Ovary (tissue), 9 donors: Measurements from ENCODE around the gene RHPN2. TPM values are rescaled to one million over a fixed set of nuclear protein-coding genes. Genes with fewer than 3 reads are reported as not detected.

Source experiments
- DNase-seq, 5 donors: peaks; one replicate each; pipeline ENCODE4 v3.0.0-alpha.2; 2019 to 2020
- H3K27ac ChIP-seq, 2 donors: fragments of 200-600 bp; one replicate each; pipeline versions ENCODE4 v1.5.1 to v1.8.0; 2019 to 2022
- H3K27me3 ChIP-seq: fragments of 200-600 bp; one replicate; pipeline ENCODE4 v1.8.0; 2022
- H3K36me3 ChIP-seq: fragments of 200-600 bp; sonication (generic); one replicate; pipeline ENCODE4 v1.5.1; 2019
- H3K4me1 ChIP-seq: one replicate; pipeline ENCODE4 v1.8.1; 2013; ENCODE audit warnings: mild to moderate bottlenecking, moderate library complexity; ENCODE audit not compliant: insufficient read depth
- H3K4me3 ChIP-seq: fragments of 200-600 bp; sonication (generic); one replicate; pipeline ENCODE4 v1.5.1; 2017
- H3K9me3 ChIP-seq, 2 donors: fragments of 200-600 bp in 1 of 2; sonication (generic) in 1 of 2; one replicate each; pipeline versions ENCODE4 v1.5.1 to v1.8.1; 2013 to 2019; ENCODE audit warnings: mild to moderate bottlenecking in 1 of 2, moderate library complexity in 1 of 2
- CTCF ChIP-seq, 3 donors: fragments of 450-650 bp in 2 of 3; fragments of 200-600 bp in 1 of 3; IDR thresholded peaks; one replicate each; pipeline versions ENCODE4 v1.5.1 to v1.8.0; 2016 to 2022; ENCODE audit warnings: antibody characterized with exemption in 3 of 3, mild to moderate bottlenecking in 1 of 3
- EP300 ChIP-seq: sonication (generic); formaldehyde crosslinking; IDR thresholded peaks from one replicate; pipeline ENCODE4 v1.6.1; 2017; ENCODE audit warnings: antibody characterized with exemption
- POLR2A ChIP-seq: fragments of 450-650 bp; IDR thresholded peaks from one replicate; pipeline ENCODE4 v1.6.1; 2017; ENCODE audit warnings: antibody characterized with exemption, mild to moderate bottlenecking, moderate library complexity
- whole genome bisulfite sequencing, 3 donors: extraction: QIAGEN DNeasy Blood & Tissue Kit in 1 of 3; methylation state at CpG; one replicate each; pipeline versions ENCODE4 v1.1.5 to v1.1.7; 2013 to 2017; 5-methylcytosine and 5-hydroxymethylcytosine counted together
- intact Hi-C, 4 donors: fragments of 100-400 bp; cut with DNase I; formaldehyde crosslinking; loops; one replicate each; pipeline versions ENCODE4 v1.11.0 to v1.15.1; 2022 to 2023
- polyA plus RNA-seq, 2 donors: library from polyadenylated mRNA; stranded (reverse); fragments of 200-250 nt in 1 of 2; fragments of 350-450 nt in 1 of 2; fragmentation: Illumina TruSeq in 1 of 2; extraction: RNeasy Lipid Tissue Mini Kit (QIAGEN cat#74804) in 1 of 2; gene quantifications; one replicate each; pipeline ENCODE4 v1.2.3, GENCODE V29; 2013 to 2014
- total RNA-seq, 7 donors: library from RNA; depleted of rRNA in 2 of 7; stranded (reverse); fragments of >200 nt in 2 of 7; fragmentation: NEBNext Ultra II Directional in 3 of 7; extraction: Animal tissue kit (Norgen Biotek cat#: 25700) in 3 of 7; gene quantifications; one replicate each; pipeline versions ENCODE4 v1.1.0 to v1.2.4, GENCODE V29; 2016 to 2023
- donor health status: DM: no; HTN: no; CAD: no; lungs with moderate emphysema.
- donor health status: DM: no; HTN: no; CAD: no.
- donor health status: Bipolar disorder and iron deficiency.
- donor health status: DM: yes; HTN: yes; CAD: no.
- donor health status: DM: no; HTN: no; CAD: no.
- donor health status: DM: yes; HTN: yes; CAD: no.

RHPN2 gene
- total and polyA plus RNA-seq, 9 donors: 1.3 to 47.9 (median 3.8) TPM

GRCh38 chr19:33063753-33064457 lies 783 bp downstream of the RHPN2 start:
- peak in 2 of 5 donors; percentile 29 to 36 for DNase-seq
- TF ChIP-seq EP300 (no peak), POLR2A (no peak), CTCF (IDR thresholded peaks at IDR 0.05) (no peak)
- intact Hi-C loops: no loop called here
- peak overlapping the region; percentile 64 for H3K4me3 ChIP-seq
- no peaks in the 10 kb centered on the region for H3K9me3 ChIP-seq
- 2 to 6% (median 3%) methylated on average over 29 to 56 of the region's 56 CpGs for WGBS, 3 donors
- H3K36me3 ChIP-seq: no peaks in the 10 kb centered on the region
- no peaks in the 10 kb centered on the region for H3K4me1 ChIP-seq
- no peaks in the 10 kb centered on the region for H3K27me3 ChIP-seq
- no peak overlapping the region for H3K27ac ChIP-seq

GRCh38 chr19:33063356-33063752 lies 1.3 kb downstream of the RHPN2 start:
- H3K27ac ChIP-seq: no peak overlapping the region
- no peaks in the 10 kb centered on the region for H3K9me3 ChIP-seq
- H3K27me3 ChIP-seq: no peaks in the 10 kb centered on the region
- 12 to 14% (median 13%) methylated on average over 7 of the region's 7 CpGs for WGBS, 3 donors
- TF ChIP-seq EP300 (no peak), POLR2A (no peak), CTCF (IDR thresholded peaks at IDR 0.05) (no peak)
- DNase-seq: peak in 2 of 5 donors; percentile 26 to 31
- H3K4me3 ChIP-seq: peak overlapping the region; percentile 64
- H3K36me3 ChIP-seq: no peaks in the 10 kb centered on the region
- intact Hi-C loops: no loop called here
- no peaks in the 10 kb centered on the region for H3K4me1 ChIP-seq

GRCh38 chr19:33062902-33063301 lies 1.8 kb downstream of the RHPN2 start:
- TF ChIP-seq CTCF (IDR thresholded peaks at IDR 0.05): no peak
- no peak for TF ChIP-seq EP300
- TF ChIP-seq POLR2A: no peak
- 90 to 94% (median 90%) methylated on average over 5 of the region's 5 CpGs for WGBS, 3 donors
- no peak overlapping the region for H3K4me3 ChIP-seq
- intact Hi-C loops: no loop called here
- H3K27ac ChIP-seq: no peak overlapping the region
- no peaks in the 10 kb centered on the region for H3K36me3 ChIP-seq
- H3K27me3 ChIP-seq: no peaks in the 10 kb centered on the region
- H3K4me1 ChIP-seq: no peaks in the 10 kb centered on the region
- no peak for DNase-seq
- no peaks in the 10 kb centered on the region for H3K9me3 ChIP-seq

GRCh38 chr19:33060586-33060985 lies 4.1 kb downstream of the RHPN2 start:
- H3K27me3 ChIP-seq: no peaks in the 10 kb centered on the region
- intact Hi-C loops: no loop called here
- no peaks in the 10 kb centered on the region for H3K36me3 ChIP-seq
- no peak overlapping the region for H3K27ac ChIP-seq
- WGBS, 3 donors: 88 to 94% (median 89%) methylated on average over 5 of the region's 5 CpGs
- no peak for DNase-seq
- H3K4me3 ChIP-seq: no peak overlapping the region
- H3K4me1 ChIP-seq: no peaks in the 10 kb centered on the region
- no peaks in the 10 kb centered on the region for H3K9me3 ChIP-seq
- TF ChIP-seq EP300: no peak
- no peak for TF ChIP-seq CTCF (IDR thresholded peaks at IDR 0.05)
- TF ChIP-seq POLR2A: no peak
